BLaER1 (cell line): Measurements from ENCODE around the gene FBXO21.

Experiments
- H3K27ac ChIP-seq: shearing (Covaris generic); formaldehyde crosslinking; 2 replicates; pipeline ENCODE4 v1.8.1; 2022
- H3K27me3 ChIP-seq: shearing (Covaris generic); formaldehyde crosslinking; 2 replicates; pipeline ENCODE4 v1.8.1; 2022
- H3K36me3 ChIP-seq: shearing (Covaris generic); formaldehyde crosslinking; 2 replicates; pipeline ENCODE4 v1.8.1; 2022
- H3K4me1 ChIP-seq: shearing (Covaris generic); formaldehyde crosslinking; 2 replicates; pipeline ENCODE4 v1.8.1; 2022
- H3K4me2 ChIP-seq: shearing (Covaris generic); formaldehyde crosslinking; 2 replicates; pipeline ENCODE4 v1.8.1; 2022
- H3K4me3 ChIP-seq: shearing (Covaris generic); formaldehyde crosslinking; 2 replicates; pipeline ENCODE4 v1.8.1; 2022
- H3K9ac ChIP-seq: shearing (Covaris generic); formaldehyde crosslinking; 2 replicates; pipeline ENCODE4 v1.8.1; 2022
- H3K9me3 ChIP-seq: shearing (Covaris generic); formaldehyde crosslinking; 2 replicates; pipeline ENCODE4 v1.8.1; 2022
- H4K20me1 ChIP-seq: shearing (Covaris generic); formaldehyde crosslinking; 2 replicates; pipeline ENCODE4 v1.8.1; 2022
- Cebpa-rat ChIP-seq: shearing (Covaris generic); IDR thresholded peaks from 2 replicates; pipeline ENCODE4 v1.8.1; 2022

FBXO21 gene

DNA sequence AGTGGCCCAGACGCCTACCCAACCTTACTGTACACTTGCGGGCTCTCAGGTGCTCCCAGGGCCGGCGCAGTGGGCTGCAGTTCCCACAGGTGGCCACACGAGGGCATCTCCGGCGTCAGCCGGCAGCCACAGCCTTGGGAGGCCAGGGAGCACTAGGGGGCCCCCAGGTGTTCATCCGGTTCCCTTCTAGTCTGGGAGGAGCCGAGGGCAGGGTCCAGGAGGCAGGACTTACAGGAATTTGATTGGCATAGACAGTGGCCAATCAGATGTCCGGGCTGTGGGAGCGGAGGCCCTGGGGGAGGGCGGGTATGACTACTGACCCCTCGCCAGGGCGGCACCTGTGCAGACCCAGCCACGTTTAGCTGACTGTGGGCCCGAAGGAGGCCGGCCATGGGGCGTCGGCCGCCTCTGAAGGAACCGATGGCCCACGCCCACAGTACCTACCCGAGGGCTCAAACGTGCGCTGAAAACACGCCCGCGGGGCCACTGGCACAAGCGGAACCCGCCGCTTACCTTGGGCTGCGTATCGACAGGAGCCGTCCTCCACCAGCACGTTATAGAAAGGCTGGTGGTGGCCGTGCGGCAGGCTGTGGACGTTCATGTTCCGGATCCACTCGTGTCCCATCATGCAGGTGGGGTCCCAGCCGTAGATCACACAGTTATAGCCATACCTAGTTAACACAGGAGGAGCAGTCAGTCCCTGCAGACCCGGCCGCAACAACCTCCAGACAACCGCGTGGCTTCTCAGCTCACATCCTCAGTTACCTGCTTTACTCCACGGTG, 34.8 kb downstream of the FBXO21 start:
- no peak for TF ChIP-seq Cebpa-rat
- Histone ChIP-seq H3K27ac (no peak overlapping the region), H3K4me1 (peaks cover 33% of the 10 kb centered on the region), H3K27me3 (no peaks in the 10 kb centered on the region), H3K4me2 (no peak overlapping the region), H3K9me3 (no peaks in the 10 kb centered on the region), H4K20me1 (peaks cover 75% of the 10 kb centered on the region), H3K36me3 (peaks cover 89% of the 10 kb centered on the region), H3K4me3 (no peak overlapping the region), H3K9ac (no peak overlapping the region)

- no peaks in the 10 kb centered on the region for H3K27me3 ChIP-seq
- peaks cover 80% of the 10 kb centered on the region for H4K20me1 ChIP-seq
- peaks cover 89% of the 10 kb centered on the region for H3K36me3 ChIP-seq
- TF ChIP-seq Cebpa-rat, result no peak
- peak overlapping the region; percentile 76 for H3K4me2 ChIP-seq
- H3K27ac ChIP-seq, result peak overlapping the region; percentile 23
- H3K9ac ChIP-seq, result peak overlapping the region; percentile 40
- no peaks in the 10 kb centered on the region for H3K9me3 ChIP-seq
- peaks cover 51% of the 10 kb centered on the region for H3K4me1 ChIP-seq
- no peak overlapping the region for H3K4me3 ChIP-seq
Measured at GRCh38 chr12:117152793-117153775, 37.2 kb downstream of the FBXO21 start.

- Histone ChIP-seq H3K36me3 (peaks cover 89% of the 10 kb centered on the region), H3K9ac (no peak overlapping the region), H3K4me2 (peak overlapping the region; percentile 76), H3K4me3 (no peak overlapping the region), H3K27me3 (no peaks in the 10 kb centered on the region), H3K9me3 (no peaks in the 10 kb centered on the region), H4K20me1 (peaks cover 75% of the 10 kb centered on the region), H3K4me1 (peaks cover 56% of the 10 kb centered on the region), H3K27ac (no peak overlapping the region)
- no peak for TF ChIP-seq Cebpa-rat
Measured at GRCh38 chr12:117151403-117152031, 38.8 kb downstream of the FBXO21 start.

DNA sequence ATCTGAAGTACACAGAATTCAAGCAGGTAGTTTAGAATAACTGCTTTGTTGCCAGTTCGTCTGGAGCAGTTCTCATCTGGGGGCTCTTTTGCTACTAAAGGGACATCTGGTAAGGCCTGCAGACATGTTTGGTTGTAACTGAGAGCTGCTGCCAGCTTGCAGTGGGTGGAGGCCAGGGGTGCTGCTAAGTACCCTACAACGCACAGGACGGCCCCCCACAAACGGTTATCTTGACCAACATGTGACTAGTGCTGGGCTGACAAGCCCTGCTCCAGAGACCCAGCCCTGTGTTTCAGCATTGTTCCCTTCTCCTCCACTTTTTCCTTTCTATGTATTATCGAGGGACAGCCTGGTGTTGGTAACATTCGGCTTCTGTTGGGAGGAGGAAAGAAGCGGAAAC, 40.8 kb downstream of the FBXO21 start:
- Histone ChIP-seq H3K36me3 (peaks cover 85% of the 10 kb centered on the region), H3K4me1 (peaks cover 54% of the 10 kb centered on the region)

GRCh38 chr12:117148642-117149041, 41.6 kb downstream of the FBXO21 start:
- H3K36me3 ChIP-seq, result peaks cover 87% of the 10 kb centered on the region
- H3K4me1 ChIP-seq, result peaks cover 47% of the 10 kb centered on the region
- peak overlapping the region; percentile 55 for H3K4me2 ChIP-seq
- no peaks in the 10 kb centered on the region for H3K27me3 ChIP-seq
- no peak for TF ChIP-seq Cebpa-rat
- H4K20me1 ChIP-seq, result peaks cover 59% of the 10 kb centered on the region
- no peak overlapping the region for H3K9ac ChIP-seq
- H3K27ac ChIP-seq, result no peak overlapping the region; the same call in 1 of the 2 replicates
- no peak overlapping the region for H3K4me3 ChIP-seq
- H3K9me3 ChIP-seq, result no peaks in the 10 kb centered on the region

More for the DNA sequence above, 40.8 kb downstream of the FBXO21 start:
- H3K4me2 ChIP-seq, result peak overlapping the region; percentile 55; the same call in 1 of the 2 replicates
- no peak overlapping the region for H3K9ac ChIP-seq
- no peak overlapping the region for H3K4me3 ChIP-seq
- peaks cover 62% of the 10 kb centered on the region for H4K20me1 ChIP-seq
- H3K27me3 ChIP-seq, result no peaks in the 10 kb centered on the region
- TF ChIP-seq Cebpa-rat, result no peak
- H3K27ac ChIP-seq, result no peak overlapping the region
- H3K9me3 ChIP-seq, result no peaks in the 10 kb centered on the region

- H3K4me1 ChIP-seq, result peaks cover 37% of the 10 kb centered on the region
- no peaks in the 10 kb centered on the region for H3K27me3 ChIP-seq
- no peak overlapping the region for H3K4me2 ChIP-seq
- no peaks in the 10 kb centered on the region for H3K9me3 ChIP-seq
- peaks cover 89% of the 10 kb centered on the region for H3K36me3 ChIP-seq
- no peak overlapping the region for H3K27ac ChIP-seq
- no peak overlapping the region for H3K9ac ChIP-seq
- H3K4me3 ChIP-seq, result no peak overlapping the region
- peaks cover 49% of the 10 kb centered on the region for H4K20me1 ChIP-seq
- no peak for TF ChIP-seq Cebpa-rat
Measured at GRCh38 chr12:117147639-117148038, 42.6 kb downstream of the FBXO21 start.

DNA sequence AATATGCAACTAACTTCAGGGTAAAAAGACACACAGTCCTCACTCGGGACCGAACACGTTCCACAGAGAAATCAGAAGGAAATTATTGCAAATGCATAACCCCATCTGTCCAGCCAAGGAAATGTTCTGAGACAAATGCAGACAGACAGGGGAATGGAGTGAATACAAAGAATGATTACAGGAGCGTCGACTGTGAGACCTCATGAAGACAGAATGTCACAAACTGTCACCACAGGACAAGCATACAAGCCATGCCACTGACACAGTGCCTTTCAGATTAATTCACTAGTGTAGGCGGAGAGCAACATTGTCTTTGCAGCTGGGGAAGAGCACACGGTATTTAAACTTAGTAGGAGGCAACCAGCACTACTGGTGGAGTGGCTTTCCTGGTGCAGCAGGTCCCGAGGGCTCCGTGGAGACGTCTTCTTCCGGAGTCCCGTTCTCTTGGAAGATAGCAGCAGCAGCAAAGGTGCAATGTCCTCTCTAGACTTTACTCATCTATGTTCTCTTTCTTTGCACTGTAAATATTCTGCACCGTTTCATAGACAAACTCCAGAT, 44.6 kb downstream of the FBXO21 start:
- H3K4me1 ChIP-seq, result peaks cover 23% of the 10 kb centered on the region
- H3K9me3 ChIP-seq, result no peaks in the 10 kb centered on the region
- no peak overlapping the region for H3K9ac ChIP-seq
- no peak overlapping the region for H3K27ac ChIP-seq
- no peak for TF ChIP-seq Cebpa-rat
- H3K4me3 ChIP-seq, result no peak overlapping the region
- no peak overlapping the region for H3K4me2 ChIP-seq
- H3K27me3 ChIP-seq, result no peaks in the 10 kb centered on the region
- peaks cover 33% of the 10 kb centered on the region for H4K20me1 ChIP-seq
- peaks cover 90% of the 10 kb centered on the region for H3K36me3 ChIP-seq

- TF ChIP-seq Cebpa-rat, result no peak
- peaks cover 20% of the 10 kb centered on the region for H3K4me1 ChIP-seq
Measured at GRCh38 chr12:117144599-117144998, 45.7 kb downstream of the FBXO21 start.

GRCh38 chr12:117143008-117143532, 47.2 kb downstream of the FBXO21 start:
- no peak overlapping the region for H3K9ac ChIP-seq
- H3K4me1 ChIP-seq, result peaks cover 5% of the 10 kb centered on the region
- H3K27ac ChIP-seq, result no peak overlapping the region
- H3K9me3 ChIP-seq, result no peaks in the 10 kb centered on the region
- TF ChIP-seq Cebpa-rat, result no peak
- H3K4me3 ChIP-seq, result no peak overlapping the region
- no peak overlapping the region for H3K4me2 ChIP-seq
- H4K20me1 ChIP-seq, result peaks cover 7% of the 10 kb centered on the region; the same call in 1 of the 2 replicates
- H3K27me3 ChIP-seq, result no peaks in the 10 kb centered on the region
- peaks cover 64% of the 10 kb centered on the region for H3K36me3 ChIP-seq

More at GRCh38 chr12:117144599-117144998, 45.7 kb downstream of the FBXO21 start:
- no peak overlapping the region for H3K4me3 ChIP-seq
- H3K9me3 ChIP-seq, result no peaks in the 10 kb centered on the region
- H3K27ac ChIP-seq, result no peak overlapping the region
- H3K9ac ChIP-seq, result no peak overlapping the region
- H3K27me3 ChIP-seq, result no peaks in the 10 kb centered on the region
- H3K4me2 ChIP-seq, result no peak overlapping the region
- H3K36me3 ChIP-seq, result peaks cover 79% of the 10 kb centered on the region
- peaks cover 23% of the 10 kb centered on the region for H4K20me1 ChIP-seq
